ENCODE measurements around the gene NOPCHAP1.

NOPCHAP1 gene

GRCh38 chr12:104955703-104956102 lies 30.4 kb upstream of the NOPCHAP1 start:
- no peak overlapping the region for H3K27ac ChIP-seq (ENCODE audit: low read depth, low read length, poor library complexity, severe bottlenecking)
- H3K9ac ChIP-seq (ENCODE audit: low read length), result no peak overlapping the region
- H3K27me3 ChIP-seq (ENCODE audit: insufficient read depth, low read length), result no peaks in the 10 kb centered on the region
- H4K20me1 ChIP-seq (ENCODE audit: insufficient read depth, low read length), result no peaks in the 10 kb centered on the region
- no peaks in the 10 kb centered on the region for H3F3A ChIP-seq (ENCODE audit: insufficient read depth, low read length)
- TF ChIP-seq CTCF (IDR thresholded peaks at IDR 0.05; ENCODE audit: low read length) (no peak), EZH2 (IDR thresholded peaks at IDR 0.05; ENCODE audit: borderline replicate concordance, low read length) (no peak)
- no peaks in the 10 kb centered on the region for H3K9me2 ChIP-seq (ENCODE audit: low read depth, low read length)
- no peak overlapping the region for H2AFZ ChIP-seq (ENCODE audit: low read length)
- H3K9me3 ChIP-seq (ENCODE audit: low read length), result no peaks in the 10 kb centered on the region
- peaks cover 16% of the 10 kb centered on the region for H3K4me1 ChIP-seq (ENCODE audit: insufficient read depth, low read length, severe bottlenecking)
- H3K4me2 ChIP-seq (ENCODE audit: low read length), result no peak overlapping the region
- no peaks in the 10 kb centered on the region for H3K79me2 ChIP-seq (ENCODE audit: insufficient read depth, low read length)
- H3K36me3 ChIP-seq (ENCODE audit: insufficient read depth, low read length), result no peaks in the 10 kb centered on the region
- no peak overlapping the region for H3K4me3 ChIP-seq (ENCODE audit: low read depth, low read length, poor library complexity, severe bottlenecking)

- H3K9ac ChIP-seq (ENCODE audit: low read length), result peak overlapping the region; percentile 71; the same call in 1 of the 2 replicates
These were observed 29.0 kb upstream of the NOPCHAP1 start for GRCh38 chr12:104956870-104957718.

GRCh38 chr12:104957719-104958000 lies 28.5 kb upstream of the NOPCHAP1 start:
- H3K9me3 ChIP-seq (ENCODE audit: low read length), result no peaks in the 10 kb centered on the region
- H3K36me3 ChIP-seq (ENCODE audit: insufficient read depth, low read length), result no peaks in the 10 kb centered on the region
- peak overlapping the region; percentile 71 for H3K9ac ChIP-seq (ENCODE audit: low read length)
- peak overlapping the region; percentile 83 for H3K4me3 ChIP-seq (ENCODE audit: low read depth, low read length, poor library complexity, severe bottlenecking)
- H2AFZ ChIP-seq (ENCODE audit: low read length), result no peak overlapping the region
- no peaks in the 10 kb centered on the region for H3K9me2 ChIP-seq (ENCODE audit: low read depth, low read length)
- H3K79me2 ChIP-seq (ENCODE audit: insufficient read depth, low read length), result no peaks in the 10 kb centered on the region
- no peak for TF ChIP-seq EZH2 (IDR thresholded peaks at IDR 0.05; ENCODE audit: borderline replicate concordance, low read length)
- TF ChIP-seq CTCF (IDR thresholded peaks at IDR 0.05; ENCODE audit: low read length), result no peak
- H3K27ac ChIP-seq (ENCODE audit: low read depth, low read length, poor library complexity, severe bottlenecking), result no peak overlapping the region
- H3F3A ChIP-seq (ENCODE audit: insufficient read depth, low read length), result no peaks in the 10 kb centered on the region
- peaks cover 16% of the 10 kb centered on the region for H3K4me1 ChIP-seq (ENCODE audit: insufficient read depth, low read length, severe bottlenecking)
- no peaks in the 10 kb centered on the region for H3K27me3 ChIP-seq (ENCODE audit: insufficient read depth, low read length)
- no peaks in the 10 kb centered on the region for H4K20me1 ChIP-seq (ENCODE audit: insufficient read depth, low read length)
- peak overlapping the region; percentile 67 for H3K4me2 ChIP-seq (ENCODE audit: low read length)

More at GRCh38 chr12:104956870-104957718, 29.0 kb upstream of the NOPCHAP1 start:
- H3K4me2 ChIP-seq (ENCODE audit: low read length), result peak overlapping the region; percentile 67
- H3K27ac ChIP-seq (ENCODE audit: low read depth, low read length, poor library complexity, severe bottlenecking), result no peak overlapping the region
- peaks cover 16% of the 10 kb centered on the region for H3K4me1 ChIP-seq (ENCODE audit: insufficient read depth, low read length, severe bottlenecking)
- H3K27me3 ChIP-seq (ENCODE audit: insufficient read depth, low read length), result no peaks in the 10 kb centered on the region
- H3K4me3 ChIP-seq (ENCODE audit: low read depth, low read length, poor library complexity, severe bottlenecking), result peak overlapping the region; percentile 83
- no peaks in the 10 kb centered on the region for H3K36me3 ChIP-seq (ENCODE audit: insufficient read depth, low read length)
- no peak overlapping the region for H2AFZ ChIP-seq (ENCODE audit: low read length)
- no peaks in the 10 kb centered on the region for H3K9me3 ChIP-seq (ENCODE audit: low read length)
- no peaks in the 10 kb centered on the region for H3K79me2 ChIP-seq (ENCODE audit: insufficient read depth, low read length)
- H3F3A ChIP-seq (ENCODE audit: insufficient read depth, low read length), result no peaks in the 10 kb centered on the region
- no peaks in the 10 kb centered on the region for H3K9me2 ChIP-seq (ENCODE audit: low read depth, low read length)
- H4K20me1 ChIP-seq (ENCODE audit: insufficient read depth, low read length), result no peaks in the 10 kb centered on the region
- TF ChIP-seq CTCF (IDR thresholded peaks at IDR 0.05; ENCODE audit: low read length) (no peak), EZH2 (IDR thresholded peaks at IDR 0.05; ENCODE audit: borderline replicate concordance, low read length) (no peak)
